ENCODE measurements around the gene PTAR1.

Gene PTAR1

GRCh38 chr9:69748304-69748703, 11.5 kb downstream of the PTAR1 start:
- DNase-seq: no peak

DNA sequence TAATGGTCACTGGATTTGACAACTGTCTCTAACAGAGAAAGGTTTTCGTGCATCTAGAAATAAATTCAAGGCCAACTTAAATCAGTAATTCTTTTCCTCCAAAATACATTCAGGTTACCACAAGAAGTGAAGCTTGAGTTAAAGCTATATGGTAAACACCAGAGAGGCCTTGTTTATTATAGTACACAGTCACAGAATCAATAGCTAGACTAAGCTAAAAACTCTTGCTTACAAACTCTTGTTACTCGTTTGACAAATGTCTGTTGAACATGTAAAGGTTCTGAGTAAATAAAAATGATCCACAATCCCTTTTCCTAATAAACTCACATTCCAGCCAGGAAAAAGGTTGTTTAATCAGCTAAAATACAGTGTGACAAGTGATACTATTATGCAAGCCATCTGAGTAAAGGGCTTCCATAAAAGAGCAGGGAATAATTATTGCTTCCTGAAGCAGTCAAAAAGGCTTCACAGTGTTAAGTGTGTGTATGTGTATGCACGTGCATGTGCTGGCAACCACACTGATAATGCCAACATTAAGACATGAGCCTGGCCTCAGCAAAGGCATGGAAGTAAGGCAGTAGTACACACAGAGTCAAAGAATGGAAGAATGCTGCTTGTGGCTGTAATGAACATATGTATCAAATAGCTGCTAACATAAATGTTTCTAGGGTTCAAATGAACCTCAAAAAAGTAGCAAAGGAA, 12.8 kb downstream of the PTAR1 start:
- no peak for DNase-seq

GRCh38 chr9:69745716-69746437, 13.9 kb downstream of the PTAR1 start:
- DNase-seq: no peak

DNA sequence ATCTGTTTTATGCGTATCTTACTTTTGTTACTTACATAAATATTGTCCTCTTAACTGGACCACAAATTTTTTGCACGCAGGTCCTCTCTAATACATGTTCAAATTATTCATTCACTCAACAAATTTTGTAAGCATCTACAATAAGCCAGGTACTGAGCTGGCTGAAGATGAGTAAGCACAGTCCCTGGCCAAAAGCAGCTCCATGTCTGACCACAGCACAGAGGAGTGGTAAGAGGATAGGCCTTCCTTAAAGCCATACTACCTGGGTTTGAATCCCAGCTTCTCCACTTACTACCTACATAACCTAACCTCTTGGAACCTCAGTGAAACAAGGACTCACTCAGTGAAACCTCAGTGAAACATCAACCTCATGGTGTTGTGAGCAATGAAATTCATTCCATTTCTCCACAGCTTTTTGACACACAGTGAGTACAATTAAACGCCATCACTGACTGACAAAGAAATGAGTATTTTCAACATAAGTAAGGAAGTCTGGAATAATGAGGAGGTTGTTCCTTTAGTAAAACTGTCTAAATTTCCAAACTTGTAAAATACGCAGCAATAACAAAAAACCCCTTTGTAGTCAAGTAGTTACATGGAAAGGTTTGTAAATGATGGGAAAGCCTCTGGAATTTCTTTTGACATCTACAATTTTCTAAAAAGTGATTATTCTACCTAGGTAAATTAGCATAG, 15.0 kb downstream of the PTAR1 start:
- no peak for DNase-seq

DNA sequence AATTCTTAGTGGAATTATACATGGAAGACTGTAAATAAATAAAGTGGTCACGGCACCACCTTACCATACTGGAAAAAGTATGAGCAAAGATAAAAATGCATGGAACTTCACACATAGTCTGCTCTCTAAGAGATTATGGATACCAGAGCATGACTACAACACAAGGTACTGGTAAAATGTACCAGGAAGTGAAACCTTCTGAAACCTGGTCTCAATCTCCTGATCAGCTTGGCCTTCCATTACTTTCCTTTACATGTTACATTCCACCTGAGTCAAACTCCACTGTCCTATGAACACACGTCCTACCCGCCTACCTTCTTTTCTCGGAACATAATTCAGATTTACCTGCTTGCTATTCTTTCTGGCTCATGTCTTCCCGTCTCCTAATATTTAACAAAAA, 15.9 kb downstream of the PTAR1 start:
- no peak for DNase-seq

- no peak for DNase-seq
Measured at GRCh38 chr9:69740872-69741505, 18.8 kb downstream of the PTAR1 start.

GRCh38 chr9:69731348-69731747, 28.5 kb downstream of the PTAR1 start:
- DNase-seq: no peak

DNA sequence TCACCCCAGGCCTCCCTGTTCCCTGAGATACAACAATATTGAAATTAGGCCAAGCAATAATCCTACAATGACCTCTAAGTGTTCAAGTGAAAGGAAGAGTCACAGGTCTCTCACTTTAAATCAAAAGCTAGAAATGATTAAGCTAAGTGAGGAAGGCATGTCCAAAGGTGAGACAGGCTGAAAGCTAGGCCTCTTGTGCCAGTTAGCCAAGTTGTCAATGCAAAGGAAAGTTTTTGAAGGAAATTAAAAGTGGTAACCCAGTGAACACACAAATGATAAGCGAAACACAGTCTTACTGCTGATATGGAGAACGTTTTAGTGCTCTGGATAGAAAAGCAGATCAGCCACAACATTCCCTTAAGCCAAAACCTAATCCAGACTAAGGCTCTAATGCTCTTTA, 39.8 kb downstream of the PTAR1 start:
- no peak for DNase-seq

DNA sequence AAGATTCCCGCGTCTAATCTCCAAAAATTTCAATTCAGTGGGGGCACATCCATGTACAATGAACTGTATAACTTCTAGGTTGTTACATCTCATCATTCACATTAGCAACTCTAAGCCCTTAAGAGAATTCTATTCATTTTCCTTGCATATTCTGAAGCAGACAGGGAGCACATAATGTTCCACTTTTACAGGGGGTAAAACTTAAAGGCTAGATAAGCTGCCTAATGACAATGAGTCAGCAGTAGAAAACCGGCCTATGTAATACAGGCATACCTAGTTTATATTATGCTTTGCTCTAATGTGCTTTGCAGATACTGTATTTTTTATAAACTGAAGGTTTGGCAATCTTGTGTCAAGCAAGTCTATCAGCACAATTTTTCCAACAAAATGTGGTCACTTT, 40.4 kb downstream of the PTAR1 start:
- DNase-seq: no peak

- DNase-seq: no peak
Measured at GRCh38 chr9:69718218-69718617, 41.6 kb downstream of the PTAR1 start.

GRCh38 chr9:69715825-69716224, 44.0 kb downstream of the PTAR1 start:
- DNase-seq: no peak

DNA sequence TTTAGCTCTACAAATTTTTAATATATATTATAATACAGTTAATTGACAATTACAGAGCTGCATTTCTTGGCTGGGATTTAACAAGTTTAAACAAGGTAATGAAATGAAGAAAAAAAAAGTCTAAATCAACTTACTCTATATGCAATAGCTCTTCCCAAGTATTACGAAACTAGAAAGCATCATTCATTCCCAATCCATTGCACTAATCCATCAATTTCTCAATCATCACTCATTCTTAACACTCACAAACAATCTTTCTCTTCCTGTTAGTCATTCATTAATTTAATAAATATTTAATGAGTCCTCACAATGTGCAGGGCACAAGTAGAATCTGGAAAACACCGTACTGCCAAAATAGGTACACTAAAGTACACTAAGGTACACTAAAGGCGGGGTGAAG, 44.7 kb downstream of the PTAR1 start:
- no peak for DNase-seq

GRCh38 chr9:69697475-69697874, 62.3 kb downstream of the PTAR1 start:
- no peak for DNase-seq

DNA sequence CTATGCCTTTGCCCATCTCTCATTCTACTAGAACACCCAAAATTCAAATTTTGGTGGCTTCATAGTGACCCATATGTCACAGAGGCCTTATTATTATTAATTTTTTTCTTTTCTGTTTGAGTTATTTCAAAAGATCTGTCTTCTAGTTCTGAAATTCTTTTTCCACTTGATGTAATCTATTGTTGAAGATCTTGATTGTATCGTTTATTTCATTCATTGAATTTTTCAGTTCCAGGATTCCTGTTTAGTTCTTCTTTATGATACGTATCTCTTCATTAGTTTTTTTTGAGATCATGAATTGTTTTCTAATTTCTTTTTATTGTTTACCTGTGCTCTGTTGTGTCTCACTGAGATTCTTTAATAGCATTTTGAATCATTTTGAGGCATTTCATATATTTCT, 63.0 kb downstream of the PTAR1 start:
- no peak for DNase-seq

- no peak for DNase-seq
Measured at GRCh38 chr9:69689991-69690538, 69.7 kb downstream of the PTAR1 start.

- DNase-seq: no peak
Measured at GRCh38 chr9:69683927-69684326, 75.9 kb downstream of the PTAR1 start.

- DNase-seq: no peak
Measured at GRCh38 chr9:69678843-69679538, 80.8 kb downstream of the PTAR1 start.

DNA sequence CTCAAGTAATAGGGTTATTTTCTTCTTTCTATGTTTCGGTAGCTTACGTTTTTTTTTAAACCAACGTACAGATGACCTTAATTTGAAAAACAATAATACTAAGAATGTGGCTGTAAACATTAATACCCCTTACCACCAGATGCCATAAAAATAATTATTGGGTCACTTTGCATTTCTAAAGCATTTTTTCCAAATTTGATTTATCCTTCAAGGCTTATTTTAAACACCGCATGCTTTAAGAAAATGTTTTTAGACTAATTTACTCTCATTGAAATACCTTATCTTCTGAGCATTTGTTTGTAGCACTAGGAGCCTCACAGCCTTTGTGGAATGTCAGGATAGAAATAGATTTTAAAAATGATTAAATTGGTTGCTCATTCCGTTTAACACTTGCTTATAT, 81.9 kb downstream of the PTAR1 start:
- no peak for DNase-seq

GRCh38 chr9:69675563-69675962, 84.2 kb downstream of the PTAR1 start:
- no peak for DNase-seq

GRCh38 chr9:69674716-69675438, 84.9 kb downstream of the PTAR1 start:
- DNase-seq: no peak

- DNase-seq: peak; percentile 38
Measured at GRCh38 chr9:69674112-69674685, 85.6 kb downstream of the PTAR1 start.

GRCh38 chr9:69673311-69673640, 86.5 kb downstream of the PTAR1 start:
- DNase-seq: no peak
